ENCODE results near the gene PSMG1. TPM values are rescaled to one million over a fixed set of nuclear protein-coding genes. Genes with fewer than 3 reads are reported as not detected.

The PSMG1 gene
- total RNA-seq, 1 experiment from 2014 or later: 78.8 TPM

- H3K9me3 Mint-ChIP-seq: no peaks in the 10 kb centered on the region
- Histone ChIP-seq H3K27ac (ENCODE audit: insufficient read length, low read depth, low read length) (no peak overlapping the region), H3K4ac (ENCODE audit: low read depth, low read length) (no peak overlapping the region), H3K79me1 (ENCODE audit: insufficient read depth, low read depth, low read length, poor library complexity, severe bottlenecking) (no peaks in the 10 kb centered on the region), H4K8ac (replicated peaks; ENCODE audit: insufficient read length, low read depth, low read length) (no peak overlapping the region), H4K91ac (ENCODE audit: insufficient read length, low read depth, low read length) (no peak overlapping the region), H3K9me3 (ENCODE audit: control insufficient read depth, low read depth, low read length) (no peaks in the 10 kb centered on the region), H3K4me2 (ENCODE audit: insufficient read depth, insufficient read length, low read length) (no peak overlapping the region), H4K20me1 (ENCODE audit: control insufficient read depth, insufficient read depth, insufficient read length) (no peaks in the 10 kb centered on the region), H3K27me3 (ENCODE audit: insufficient read depth, low read length) (no peaks in the 10 kb centered on the region), H3K18ac (ENCODE audit: insufficient read length, low read depth, low read length) (no peak overlapping the region), H2BK120ac (ENCODE audit: low read depth, low read length, poor library complexity, severe bottlenecking) (no peak overlapping the region), H3K23ac (ENCODE audit: insufficient read length, low read depth, low read length) (no peak overlapping the region), H3K23me2 (ENCODE audit: insufficient read length, low read depth, low read length, poor library complexity, severe bottlenecking) (no peaks in the 10 kb centered on the region), H3K56ac (ENCODE audit: insufficient read length, low read depth, low read length) (no peak overlapping the region), H3K9ac (ENCODE audit: extremely low read depth, insufficient read length, low read length) (no peak overlapping the region), H2AK5ac (ENCODE audit: insufficient read length, low read length) (no peak overlapping the region), H3K14ac (ENCODE audit: insufficient read depth, low read length) (no peak overlapping the region), H3K4me1 (ENCODE audit: insufficient read depth, low read length) (no peaks in the 10 kb centered on the region; the same call in 1 of the 2 replicates), H4K5ac (ENCODE audit: insufficient read length, low read depth, low read length) (no peak overlapping the region), H2BK12ac (ENCODE audit: insufficient read length, low read depth, low read length) (no peak overlapping the region), H2BK15ac (ENCODE audit: low read depth, low read length) (no peak overlapping the region), H2BK5ac (ENCODE audit: insufficient read length, low read length) (no peak overlapping the region), H3K79me2 (ENCODE audit: insufficient read depth, low read length) (no peaks in the 10 kb centered on the region), H2BK20ac (ENCODE audit: low read depth, low read length, poor library complexity, severe bottlenecking) (no peak overlapping the region), H2AFZ (ENCODE audit: low read length) (no peak overlapping the region), H3T11ph (ENCODE audit: low read length) (no peak overlapping the region)
- no CpG with 5 or more reads among the region's 14 CpGs for WGBS (ENCODE audit: extremely low coverage, insufficient read length, low lambda C conversion rate)
- no peaks in the 10 kb centered on the region; the same call in 1 of the 2 replicates for H3K27me3 Mint-ChIP-seq (ENCODE audit: low read depth)
- peaks cover 12 to 13% of the 10 kb centered on the region in 2 experiments for H3K4me1 Mint-ChIP-seq
- H3K4me3 Mint-ChIP-seq: no peak overlapping the region
- DNase-seq: peak; percentile 71
- TF ChIP-seq CTCF (conservative IDR thresholded peaks at IDR 0.05): peak; percentile 23; the same call in 2 of the 3 replicates
- H3K27ac Mint-ChIP-seq: peak overlapping the region; percentile 53 to 96 (median 72); a peak in 5 of 7 replicates
- no peaks in the 10 kb centered on the region for H3K36me3 Mint-ChIP-seq (ENCODE audit: insufficient read depth in 1 of 3, low read depth in 3 of 3)
Measured at GRCh38 chr21:39137248-39138178, 45.7 kb downstream of the PSMG1 start.

All from H9 (cell line).